Measurements from ENCODE around the gene SLC25A51. TPM values are rescaled to one million over a fixed set of nuclear protein-coding genes. Genes with fewer than 3 reads are reported as not detected.

The SLC25A51 gene
- total RNA-seq, 1 experiment from 2014 or later = 9.3 TPM

DNA sequence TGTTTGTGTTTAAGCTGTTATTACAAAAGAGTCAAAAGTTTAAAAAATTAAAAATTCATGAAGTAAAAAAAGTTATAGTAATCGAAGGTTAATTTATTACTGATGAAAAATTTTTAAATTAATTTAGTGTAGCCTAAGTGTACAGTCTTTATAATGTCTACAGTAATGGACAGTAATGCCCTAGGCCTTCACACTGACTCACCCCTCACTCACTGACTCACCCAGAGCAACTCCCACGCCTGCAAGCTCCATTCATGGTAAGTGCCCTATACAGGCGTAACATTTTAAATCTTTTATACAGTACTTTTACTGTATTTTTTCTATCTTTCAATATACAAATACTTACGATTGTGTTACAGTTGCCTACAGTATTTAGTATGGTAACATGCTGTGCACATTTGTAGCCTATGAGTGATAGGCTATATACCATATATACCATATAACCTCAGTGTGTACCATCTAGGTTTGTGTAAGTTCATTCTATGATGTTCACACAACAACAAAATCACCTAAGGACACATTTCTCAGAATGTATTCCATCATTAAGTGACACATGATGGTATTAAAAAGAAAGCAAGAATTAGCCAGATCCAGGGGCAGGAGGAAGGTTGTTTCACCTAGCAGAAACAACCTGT lies 63.2 kb downstream of the SLC25A51 start:
- no peaks in the 10 kb centered on the region for H3K27me3 Mint-ChIP-seq (ENCODE audit: unreplicated experiment)
- TF ChIP-seq, protein P1, sequence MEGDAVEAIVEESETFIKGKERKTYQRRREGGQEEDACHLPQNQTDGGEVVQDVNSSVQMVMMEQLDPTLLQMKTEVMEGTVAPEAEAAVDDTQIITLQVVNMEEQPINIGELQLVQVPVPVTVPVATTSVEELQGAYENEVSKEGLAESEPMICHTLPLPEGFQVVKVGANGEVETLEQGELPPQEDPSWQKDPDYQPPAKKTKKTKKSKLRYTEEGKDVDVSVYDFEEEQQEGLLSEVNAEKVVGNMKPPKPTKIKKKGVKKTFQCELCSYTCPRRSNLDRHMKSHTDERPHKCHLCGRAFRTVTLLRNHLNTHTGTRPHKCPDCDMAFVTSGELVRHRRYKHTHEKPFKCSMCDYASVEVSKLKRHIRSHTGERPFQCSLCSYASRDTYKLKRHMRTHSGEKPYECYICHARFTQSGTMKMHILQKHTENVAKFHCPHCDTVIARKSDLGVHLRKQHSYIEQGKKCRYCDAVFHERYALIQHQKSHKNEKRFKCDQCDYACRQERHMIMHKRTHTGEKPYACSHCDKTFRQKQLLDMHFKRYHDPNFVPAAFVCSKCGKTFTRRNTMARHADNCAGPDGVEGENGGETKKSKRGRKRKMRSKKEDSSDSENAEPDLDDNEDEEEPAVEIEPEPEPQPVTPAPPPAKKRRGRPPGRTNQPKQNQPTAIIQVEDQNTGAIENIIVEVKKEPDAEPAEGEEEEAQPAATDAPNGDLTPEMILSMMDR (IDR thresholded peaks at IDR 0.05; ENCODE audit: unreplicated experiment) = no peak
- DNase-seq = no peak
- H3K27ac Mint-ChIP-seq (ENCODE audit: unreplicated experiment) = no peak overlapping the region
- intact Hi-C loops (cut with micrococcal nuclease; ENCODE audit: unreplicated experiment) = no loop called here
- no TSS peak for BruUV-seq (replicated peaks)
- no peaks in the 10 kb centered on the region for H3K9me3 Mint-ChIP-seq (ENCODE audit: low read depth, unreplicated experiment)
- H3K4me1 Mint-ChIP-seq (ENCODE audit: low read depth, unreplicated experiment) = no peaks in the 10 kb centered on the region
- CTCF ChIA-PET = no interaction called here
- H3K4me3 Mint-ChIP-seq (ENCODE audit: low read depth, unreplicated experiment) = no peak overlapping the region
- no peaks in the 10 kb centered on the region for H3K36me3 Mint-ChIP-seq (ENCODE audit: insufficient read depth, unreplicated experiment)

DNA sequence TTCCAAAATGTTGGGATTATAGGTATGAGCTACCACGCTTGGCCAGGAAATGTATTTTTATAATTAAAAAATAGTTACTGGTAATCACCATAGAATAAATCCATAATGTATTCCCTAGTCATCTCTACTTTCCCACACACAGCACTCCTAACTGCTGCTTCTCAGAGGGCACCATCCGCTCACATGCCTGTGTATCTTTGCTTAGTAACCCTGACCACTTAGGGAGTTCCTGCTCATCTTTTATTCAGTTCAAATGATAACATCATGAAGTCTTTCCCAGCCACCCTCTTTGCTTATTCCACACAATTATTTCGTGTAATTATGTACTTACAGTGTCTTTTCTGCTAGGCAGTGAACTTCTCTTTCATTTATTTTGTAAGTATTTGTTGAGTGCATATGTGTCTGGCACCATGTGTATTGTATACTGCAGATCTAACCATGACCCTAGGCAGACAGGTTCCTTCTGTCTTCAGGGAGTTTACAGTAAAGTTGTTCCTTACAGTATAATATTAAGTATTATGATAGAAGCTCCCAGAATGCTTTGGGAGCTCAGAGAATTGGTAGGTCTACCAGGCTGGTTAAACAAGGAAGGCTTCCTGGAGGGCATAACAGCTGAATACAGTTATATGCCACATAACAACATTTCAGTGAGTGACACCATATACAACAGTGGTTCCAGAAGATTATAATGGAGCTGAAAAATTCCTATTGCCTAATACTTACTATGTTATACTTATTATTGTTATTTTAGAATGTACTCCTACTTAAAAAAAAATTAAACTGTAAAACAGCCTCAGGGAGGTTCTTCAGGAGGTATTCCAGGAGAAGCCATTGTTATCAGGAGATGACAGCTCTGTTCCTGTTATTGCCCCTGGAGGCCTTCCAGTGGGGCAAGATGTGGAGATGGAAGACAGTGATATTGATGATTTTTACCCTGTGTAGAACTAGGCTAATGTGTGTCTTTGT lies 64.1 kb downstream of the SLC25A51 start:
- no peaks in the 10 kb centered on the region for H3K9me3 Mint-ChIP-seq (ENCODE audit: low read depth, unreplicated experiment)
- TF ChIP-seq, protein P1 (IDR thresholded peaks at IDR 0.05; ENCODE audit: unreplicated experiment) = no peak
- H3K4me3 Mint-ChIP-seq (ENCODE audit: low read depth, unreplicated experiment) = no peak overlapping the region
- DNase-seq = no peak
- H3K36me3 Mint-ChIP-seq (ENCODE audit: insufficient read depth, unreplicated experiment) = no peaks in the 10 kb centered on the region
- H3K27ac Mint-ChIP-seq (ENCODE audit: unreplicated experiment) = no peak overlapping the region
- CTCF ChIA-PET = no interaction called here
- intact Hi-C loops (cut with micrococcal nuclease; ENCODE audit: unreplicated experiment) = no loop called here
- BruUV-seq (replicated peaks) = no TSS peak
- H3K4me1 Mint-ChIP-seq (ENCODE audit: low read depth, unreplicated experiment) = no peaks in the 10 kb centered on the region
- no peaks in the 10 kb centered on the region for H3K27me3 Mint-ChIP-seq (ENCODE audit: unreplicated experiment)

Other genes starting within 250 kb of the SLC25A51 start
- gene TRMT10B, start 150.3 kb downstream of the SLC25A51 start, total RNA-seq (2022) = 4.1 and 5.6 TPM in 2 replicates
- gene EXOSC3, start 119.1 kb downstream of the SLC25A51 start, total RNA-seq (2022) = 12.2 and 20.1 TPM in 2 replicates
- 5.7 and 6.2 TPM in 2 replicates for gene DCAF10, start 103.3 kb downstream of the SLC25A51 start, total RNA-seq (2022)
- 7.6 and 8.7 TPM in 2 replicates for gene SHB, start 165.1 kb upstream of the SLC25A51 start, total RNA-seq (2022)